Right lobe of liver (tissue), 4 donors: Measurements from ENCODE around the gene KIF5C.

Experiments
- POLR2A ChIP-seq: fragments of 450-650 bp; IDR thresholded peaks from one replicate; pipeline ENCODE4 v1.6.1; 2017; ENCODE audit warnings: antibody characterized with exemption, mild to moderate bottlenecking
- TF ChIP-seq, protein P1 (sequence below), 4 donors: fragments of 200-600 bp in 3 of 4; fragments of 450-650 bp in 1 of 4; IDR thresholded peaks; one replicate each; pipeline versions ENCODE4 v1.5.1 to v1.8.0; 2016 to 2022; ENCODE audit warnings: antibody characterized with exemption in 4 of 4, mild to moderate bottlenecking in 2 of 4
- donor health status: DM: no; HTN: no; CAD: no.
- donor health status: DM: no; HTN: no; CAD: no.
- donor health status: DM: no; HTN: yes; CAD: no.

DNA sequence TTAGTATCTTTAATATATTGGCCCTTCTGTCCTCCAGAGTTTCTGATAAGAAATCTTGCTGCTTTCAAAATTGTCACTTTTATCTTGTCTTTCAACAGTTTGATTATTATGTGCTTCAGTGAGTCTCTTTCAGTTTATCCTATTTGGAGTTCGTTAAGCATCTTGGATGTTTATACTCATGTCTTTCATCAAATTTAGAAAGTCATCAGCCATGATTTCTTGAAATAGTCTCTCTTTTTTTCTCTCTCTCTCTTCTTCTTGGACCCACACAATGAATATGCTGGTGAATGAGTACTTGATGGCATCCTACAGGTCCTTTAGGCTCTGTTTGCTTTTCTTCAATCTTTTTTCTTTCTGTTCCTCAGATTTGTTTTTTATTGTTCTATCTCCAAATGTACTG is 26.9 kb upstream of the KIF5C start:
- no peak for TF ChIP-seq POLR2A
- TF ChIP-seq, protein P1, sequence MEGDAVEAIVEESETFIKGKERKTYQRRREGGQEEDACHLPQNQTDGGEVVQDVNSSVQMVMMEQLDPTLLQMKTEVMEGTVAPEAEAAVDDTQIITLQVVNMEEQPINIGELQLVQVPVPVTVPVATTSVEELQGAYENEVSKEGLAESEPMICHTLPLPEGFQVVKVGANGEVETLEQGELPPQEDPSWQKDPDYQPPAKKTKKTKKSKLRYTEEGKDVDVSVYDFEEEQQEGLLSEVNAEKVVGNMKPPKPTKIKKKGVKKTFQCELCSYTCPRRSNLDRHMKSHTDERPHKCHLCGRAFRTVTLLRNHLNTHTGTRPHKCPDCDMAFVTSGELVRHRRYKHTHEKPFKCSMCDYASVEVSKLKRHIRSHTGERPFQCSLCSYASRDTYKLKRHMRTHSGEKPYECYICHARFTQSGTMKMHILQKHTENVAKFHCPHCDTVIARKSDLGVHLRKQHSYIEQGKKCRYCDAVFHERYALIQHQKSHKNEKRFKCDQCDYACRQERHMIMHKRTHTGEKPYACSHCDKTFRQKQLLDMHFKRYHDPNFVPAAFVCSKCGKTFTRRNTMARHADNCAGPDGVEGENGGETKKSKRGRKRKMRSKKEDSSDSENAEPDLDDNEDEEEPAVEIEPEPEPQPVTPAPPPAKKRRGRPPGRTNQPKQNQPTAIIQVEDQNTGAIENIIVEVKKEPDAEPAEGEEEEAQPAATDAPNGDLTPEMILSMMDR (IDR thresholded peaks at IDR 0.05), result no peak
